Psoas muscle (tissue), 8 donors: Measurements from ENCODE around the gene COL8A1. TPM values are rescaled to one million over a fixed set of nuclear protein-coding genes. Genes with fewer than 3 reads are reported as not detected.
A peak's percentile ranks its signal among the peaks of the same experiment; 100 is the strongest.

ENCODE experiments used
- ATAC-seq, 4 donors: fragments of 200-7000 bp; cut with Tn5 transposase; one replicate each; pipeline ENCODE4 v1.9.1; 2020; ENCODE audit warnings: moderate library complexity in 3 of 4, mild to moderate bottlenecking in 2 of 4
- DNase-seq, 2 donors: peaks; one replicate each; pipeline ENCODE4 v3.0.0-alpha.2; 2020
- H3K27ac ChIP-seq: fragments of 200-600 bp; one replicate; pipeline ENCODE4 v1.8.0; 2022
- H3K27me3 ChIP-seq, 3 donors: fragments of 200-600 bp in 1 of 3; one replicate each; pipeline versions ENCODE4 v1.6.1 to v1.8.0; 2013 to 2022; ENCODE audit warnings: low read length in 2 of 3, mild to moderate bottlenecking in 2 of 3, moderate library complexity in 1 of 3; ENCODE audit not compliant: insufficient read depth in 3 of 3
- H3K36me3 ChIP-seq, 2 donors: fragments of 200-600 bp in 1 of 2; one replicate each; pipeline versions ENCODE4 v1.6.1 to v1.8.0; 2013 to 2022; ENCODE audit warnings: low read depth in 1 of 2, mild to moderate bottlenecking in 1 of 2, moderate library complexity in 1 of 2; ENCODE audit not compliant: insufficient read depth in 1 of 2
- H3K4me1 ChIP-seq: fragments of 200-600 bp; one replicate; pipeline ENCODE4 v1.8.0; 2022
- H3K4me3 ChIP-seq: fragments of 200-600 bp; one replicate; pipeline ENCODE4 v1.8.0; 2022; ENCODE audit warnings: mild to moderate bottlenecking
- H3K9me3 ChIP-seq: fragments of 200-600 bp; one replicate; pipeline ENCODE4 v1.8.0; 2022
- WGBS, 3 donors: extraction: QIAGEN DNeasy Blood & Tissue Kit; methylation state at CpG; one replicate each; pipeline versions ENCODE4 v1.1.6 to v1.1.7; 2013; 5-methylcytosine and 5-hydroxymethylcytosine counted together
- intact Hi-C, 2 donors: fragments of 100-400 bp; cut with DNase I; formaldehyde crosslinking; loops; one replicate each; pipeline versions ENCODE4 v1.11.0 to v1.14.2; 2022
- polyA plus RNA-seq, 3 donors: library from polyadenylated mRNA; stranded (reverse); fragments of 200-250 nt; gene quantifications; one replicate each; pipeline ENCODE4 v1.2.3, GENCODE V29; 2013
- total RNA-seq, 4 donors: library from RNA; stranded (reverse); fragmentation: NEBNext Ultra II Directional in 2 of 4; extraction: Animal tissue kit (Norgen Biotek cat#: 25700) in 2 of 4; gene quantifications; one replicate each; pipeline versions ENCODE4 v1.2.1 to v1.2.4, GENCODE V29; 2021 to 2023
- TF ChIP-seq, protein P1 (sequence below): fragments of 200-600 bp; IDR thresholded peaks from one replicate; pipeline ENCODE4 v1.8.0; 2022; ENCODE audit warnings: antibody characterized with exemption
- donor health status: healthy with polysubstance abuse.
- donor health status: DM: no; HTN: no; CAD: no; lungs with moderate emphysema.
- donor health status: Bipolar disorder and iron deficiency.
- donor health status: healthy.
- donor health status: DM: yes; HTN: yes; CAD: no.
- donor health status: DM: no; HTN: no; CAD: no.
- donor health status: DM: no; HTN: no; CAD: no.
- donor health status: DM: yes; HTN: yes; CAD: no.

Gene COL8A1
- total and polyA plus RNA-seq, 7 donors: 1.2 to 11.3 (median 2.3) TPM

DNA sequence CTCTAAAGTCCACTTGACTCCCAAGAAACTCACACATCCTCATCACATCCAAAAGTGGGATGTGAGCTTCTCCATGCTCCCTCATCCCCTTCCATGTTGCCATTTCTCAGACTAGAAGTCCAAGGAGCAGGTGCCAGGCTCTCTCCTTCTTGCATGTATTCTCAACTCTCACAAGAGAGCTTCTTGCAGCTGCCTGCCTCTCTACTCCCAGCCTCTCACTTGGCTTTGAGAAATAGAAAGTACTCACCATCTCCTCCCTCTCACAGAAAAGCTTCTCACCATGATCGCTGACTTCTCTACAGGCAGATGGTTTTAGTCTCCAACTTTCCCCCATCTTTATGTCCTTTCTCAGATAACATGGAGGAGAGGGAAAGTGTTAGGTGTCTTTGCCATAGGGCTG, 26.6 kb downstream of the COL8A1 start:
- Histone ChIP-seq H3K4me3 (no peak overlapping the region), H3K36me3 (no peaks in the 10 kb centered on the region), H3K27ac (no peak overlapping the region), H3K4me1 (no peaks in the 10 kb centered on the region), H3K27me3 (peaks cover 0 to 2% (median 0%) of the 10 kb centered on the region in 3 donors), H3K9me3 (no peaks in the 10 kb centered on the region)
- TF ChIP-seq, protein P1, sequence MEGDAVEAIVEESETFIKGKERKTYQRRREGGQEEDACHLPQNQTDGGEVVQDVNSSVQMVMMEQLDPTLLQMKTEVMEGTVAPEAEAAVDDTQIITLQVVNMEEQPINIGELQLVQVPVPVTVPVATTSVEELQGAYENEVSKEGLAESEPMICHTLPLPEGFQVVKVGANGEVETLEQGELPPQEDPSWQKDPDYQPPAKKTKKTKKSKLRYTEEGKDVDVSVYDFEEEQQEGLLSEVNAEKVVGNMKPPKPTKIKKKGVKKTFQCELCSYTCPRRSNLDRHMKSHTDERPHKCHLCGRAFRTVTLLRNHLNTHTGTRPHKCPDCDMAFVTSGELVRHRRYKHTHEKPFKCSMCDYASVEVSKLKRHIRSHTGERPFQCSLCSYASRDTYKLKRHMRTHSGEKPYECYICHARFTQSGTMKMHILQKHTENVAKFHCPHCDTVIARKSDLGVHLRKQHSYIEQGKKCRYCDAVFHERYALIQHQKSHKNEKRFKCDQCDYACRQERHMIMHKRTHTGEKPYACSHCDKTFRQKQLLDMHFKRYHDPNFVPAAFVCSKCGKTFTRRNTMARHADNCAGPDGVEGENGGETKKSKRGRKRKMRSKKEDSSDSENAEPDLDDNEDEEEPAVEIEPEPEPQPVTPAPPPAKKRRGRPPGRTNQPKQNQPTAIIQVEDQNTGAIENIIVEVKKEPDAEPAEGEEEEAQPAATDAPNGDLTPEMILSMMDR: no peak
- WGBS, 3 donors: 96 to 100% (median 98%) methylated on average over 1 of the region's 1 CpG
- DNase-seq (no peak), ATAC-seq (no peak)
- intact Hi-C loops: no loop called here

DNA sequence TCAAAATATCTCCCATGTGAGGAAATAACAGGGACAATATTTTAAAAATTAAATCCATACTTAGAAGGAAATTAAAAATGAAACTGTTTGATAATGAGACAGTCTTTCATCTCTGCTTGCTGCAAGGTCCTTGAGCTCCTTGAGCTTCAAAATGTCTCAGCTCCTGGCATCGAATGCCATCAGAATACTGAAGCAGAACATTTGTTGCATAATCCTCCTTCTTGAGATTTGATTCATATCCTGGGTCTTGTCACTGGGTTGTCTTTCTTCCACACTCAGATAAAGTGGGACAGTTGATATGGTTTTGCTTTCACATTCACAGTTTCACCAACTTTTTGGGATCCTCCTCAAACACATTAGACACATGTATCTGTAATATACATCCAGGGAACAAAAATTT, 27.8 kb downstream of the COL8A1 start:
- H3K9me3 ChIP-seq: no peaks in the 10 kb centered on the region
- H3K27me3 ChIP-seq: peaks cover 0 to 2% (median 0%) of the 10 kb centered on the region in 3 donors
- DNase-seq (no peak), ATAC-seq (peak in 1 of 4 donors; percentile 45)
- H3K4me3 ChIP-seq: no peak overlapping the region
- no peak overlapping the region for H3K27ac ChIP-seq
- intact Hi-C loops: no loop called here
- H3K36me3 ChIP-seq: no peaks in the 10 kb centered on the region
- H3K4me1 ChIP-seq: no peaks in the 10 kb centered on the region
- 74 to 93% (median 85%) methylated on average over 1 of the region's 1 CpG for WGBS, 3 donors
- TF ChIP-seq, protein P1: no peak

DNA sequence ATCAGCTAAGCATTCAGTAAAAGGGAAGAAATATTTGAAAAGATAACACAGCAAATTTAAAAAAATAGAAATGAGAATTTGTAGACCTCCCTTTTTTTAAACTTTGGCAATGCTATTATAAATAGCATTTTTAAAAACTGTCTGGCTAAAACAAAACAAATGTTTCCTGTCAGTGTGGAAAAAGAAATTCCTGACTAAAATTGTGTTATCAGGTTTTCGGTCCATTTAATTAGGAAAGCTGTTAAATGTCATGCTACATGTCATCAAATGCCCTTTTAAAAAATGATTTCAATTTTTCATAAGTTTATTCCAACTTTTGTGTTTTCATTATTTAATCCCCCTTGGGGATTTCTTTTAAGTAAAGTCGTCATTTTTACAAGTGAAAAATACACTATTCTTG, 29.6 kb downstream of the COL8A1 start:
- 52 to 61% (median 58%) methylated on average over 2 of the region's 2 CpGs for WGBS, 3 donors
- ATAC-seq (no peak), DNase-seq (no peak)
- TF ChIP-seq, protein P1: no peak
- Histone ChIP-seq H3K4me1 (no peaks in the 10 kb centered on the region), H3K27ac (no peak overlapping the region), H3K36me3 (no peaks in the 10 kb centered on the region), H3K9me3 (no peaks in the 10 kb centered on the region), H3K4me3 (no peak overlapping the region), H3K27me3 (peaks cover 0 to 2% (median 0%) of the 10 kb centered on the region in 3 donors)
- intact Hi-C loops: no loop called here

DNA sequence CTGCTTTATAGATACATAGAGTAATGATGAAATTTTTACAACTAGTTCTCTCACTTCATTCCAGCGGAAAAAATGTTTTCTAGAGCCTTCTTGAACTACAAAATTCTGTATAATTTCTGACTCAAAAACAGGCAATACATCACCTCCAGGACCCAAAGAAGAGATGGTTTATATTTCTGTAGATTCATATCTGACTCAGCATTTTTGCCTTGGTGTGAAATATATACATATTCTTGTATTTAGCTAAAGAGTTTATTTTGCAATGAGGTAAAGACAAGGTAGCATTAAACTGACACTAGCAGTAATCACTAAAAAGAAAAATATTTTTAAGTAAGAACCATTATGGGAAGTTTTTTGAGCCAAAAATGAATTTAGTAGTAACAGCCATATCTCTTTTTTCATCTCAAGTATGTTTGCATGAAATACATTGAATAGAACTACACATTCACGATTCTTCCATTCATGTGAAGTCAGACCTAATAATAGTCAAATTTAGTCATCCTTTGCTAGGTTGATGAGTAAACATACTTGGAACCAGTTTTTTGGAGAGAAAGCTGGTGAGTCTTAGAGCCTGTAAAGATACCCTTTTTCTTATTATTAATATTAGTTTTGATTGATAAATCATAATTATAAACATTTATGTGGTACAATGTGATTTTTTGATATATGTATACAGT, 31.6 kb downstream of the COL8A1 start:
- H3K36me3 ChIP-seq: no peaks in the 10 kb centered on the region
- ATAC-seq (no peak), DNase-seq (no peak)
- peaks cover 0 to 3% (median 0%) of the 10 kb centered on the region in 3 donors for H3K27me3 ChIP-seq
- H3K9me3 ChIP-seq: no peaks in the 10 kb centered on the region
- TF ChIP-seq, protein P1: no peak
- H3K27ac ChIP-seq: no peak overlapping the region
- H3K4me3 ChIP-seq: no peak overlapping the region
- H3K4me1 ChIP-seq: no peaks in the 10 kb centered on the region
- intact Hi-C loops: no loop called here
- 71 to 85% (median 77%) methylated on average over 2 of the region's 2 CpGs for WGBS, 3 donors

DNA sequence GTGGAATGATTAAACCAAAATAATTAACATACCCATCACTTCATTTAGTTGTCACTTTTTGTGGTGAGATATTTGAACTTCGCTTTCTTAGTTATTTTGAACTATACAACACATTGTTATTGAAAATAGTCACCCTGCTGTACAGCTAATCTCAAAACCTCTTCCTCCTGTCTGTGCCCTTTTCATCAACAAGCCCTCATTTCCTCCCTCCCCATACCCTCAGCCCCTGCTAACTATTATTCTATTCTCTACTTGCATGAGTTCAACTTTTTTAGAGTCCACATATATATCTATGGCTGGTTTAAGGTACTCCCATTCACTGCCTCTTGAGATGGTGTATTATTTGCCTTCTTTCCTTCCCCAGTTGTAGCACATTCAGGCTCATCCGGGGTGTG, 32.2 kb downstream of the COL8A1 start:
- Histone ChIP-seq H3K9me3 (no peaks in the 10 kb centered on the region), H3K27ac (no peak overlapping the region), H3K27me3 (peaks cover 0 to 3% (median 0%) of the 10 kb centered on the region in 3 donors), H3K36me3 (no peaks in the 10 kb centered on the region), H3K4me1 (no peaks in the 10 kb centered on the region), H3K4me3 (no peak overlapping the region)
- no peak for DNase-seq
- TF ChIP-seq, protein P1: no peak
- 76 to 90% (median 84%) methylated on average over 2 of the region's 2 CpGs for WGBS, 3 donors
- no peak for ATAC-seq
- intact Hi-C loops: no loop called here
